ENCODE data around the gene SCYL3.
"Not testable (repeated sequence)": the region's sequence is repeated elsewhere in the genome, so short reads cannot be mapped to it uniquely, and the experiment has no call there.

SCYL3 gene

DNA sequence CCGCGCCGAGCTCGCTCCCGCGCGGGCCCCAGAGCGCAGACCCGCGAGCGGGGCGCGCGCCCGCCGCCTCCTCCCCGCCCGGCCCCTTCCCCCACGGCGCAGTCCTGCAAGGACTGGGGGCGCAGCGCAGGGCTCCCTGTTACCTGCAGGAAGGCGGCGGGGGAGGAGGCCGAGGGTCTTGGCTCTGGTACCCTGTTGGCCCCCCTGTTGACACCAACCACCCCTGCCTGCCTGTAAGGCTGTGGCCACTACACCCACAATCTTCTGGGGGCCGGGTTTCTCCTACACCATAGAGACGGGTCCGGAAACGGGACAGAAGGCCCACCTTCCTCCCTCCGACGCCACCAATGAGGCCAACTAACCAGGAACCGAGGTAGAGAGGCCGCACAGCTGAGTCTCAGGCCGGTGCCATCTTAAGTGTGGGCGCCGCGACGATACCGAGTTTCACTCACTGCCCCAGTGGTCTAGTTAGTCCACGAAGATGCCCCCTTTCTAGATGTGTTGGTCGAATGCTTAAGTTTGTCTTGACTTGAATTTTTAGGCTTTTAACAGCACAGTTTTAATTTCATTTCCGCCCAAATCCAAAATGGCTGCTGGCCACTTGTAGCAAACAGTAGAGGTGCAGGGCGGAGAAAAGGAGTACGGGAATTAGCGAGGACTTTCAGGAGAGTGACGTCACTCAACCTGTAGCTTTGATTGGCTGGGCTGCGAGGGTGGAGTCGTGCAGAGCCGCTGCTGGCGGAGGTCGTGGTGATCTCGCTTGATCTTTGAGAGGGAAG is at the start of gene SCYL3:
SCYL3 (minus strand) TSS at position 252 of the 779 bp plus-strand sequence. CDS start 5,056 bp downstream, outside the sequence.
- peak; percentile 86 for DNase-seq

DNA sequence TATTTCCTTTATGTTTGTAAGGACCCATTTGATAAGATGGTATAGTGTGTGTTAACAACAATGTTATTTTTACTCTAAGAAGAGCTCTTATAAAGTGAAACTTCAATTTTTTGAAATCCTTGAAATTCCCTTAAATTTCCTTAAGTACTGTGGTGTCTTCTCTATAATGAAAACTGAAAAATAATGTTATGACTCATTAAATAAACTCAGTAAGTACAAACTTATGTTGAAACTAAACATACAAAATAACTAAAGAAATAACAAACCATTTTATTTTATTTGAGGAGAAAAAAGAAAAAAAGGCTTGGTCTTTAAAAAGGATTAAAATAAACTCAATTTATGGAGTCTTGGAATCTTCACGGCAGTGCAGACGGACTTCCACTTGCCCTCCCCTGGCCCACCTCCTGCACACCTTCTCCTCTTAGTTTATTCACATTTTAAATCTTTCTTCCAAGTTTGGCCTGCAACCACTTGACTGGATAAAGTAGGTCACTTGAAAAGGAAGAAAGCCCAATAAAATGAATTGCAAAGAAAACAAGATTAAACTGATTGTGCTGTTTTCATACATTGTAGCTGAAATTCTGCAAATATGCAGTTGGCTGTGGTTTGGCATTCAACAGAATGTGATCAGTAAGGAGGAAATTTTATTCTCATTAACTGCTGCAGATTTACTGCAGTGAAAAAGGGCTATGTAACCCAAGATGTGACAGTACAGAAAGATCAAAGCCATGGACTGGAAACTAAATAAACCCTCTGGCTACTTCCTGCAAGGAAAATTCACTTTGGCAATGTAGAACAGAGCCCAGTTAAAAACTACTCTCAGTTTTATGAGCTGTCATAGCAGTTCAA is 48.5 kb upstream of the SCYL3 start:
- DNase-seq, result no peak

GRCh38 chr1:169933984-169934725 is 40.5 kb upstream of the SCYL3 start:
- no peak for DNase-seq

DNA sequence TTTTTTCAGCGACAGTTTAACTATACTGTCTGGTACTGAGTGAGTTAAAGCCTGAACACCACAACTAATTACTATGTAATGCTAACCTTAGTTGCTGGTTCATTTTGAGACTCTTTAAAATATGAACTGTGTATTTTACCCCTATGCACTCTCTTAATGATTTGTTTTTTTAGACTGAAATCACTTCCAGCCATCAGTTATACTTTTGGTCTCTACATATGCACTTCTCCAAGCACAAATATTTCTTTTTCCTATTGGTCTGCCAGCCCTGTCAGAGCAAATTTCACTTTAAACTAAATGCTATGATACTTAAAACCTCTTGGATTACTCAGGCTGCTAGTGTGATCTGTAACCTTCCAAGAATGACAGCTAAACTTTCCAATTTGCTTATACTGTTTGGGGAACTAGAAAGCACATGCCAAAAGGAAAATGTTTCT is 38.1 kb upstream of the SCYL3 start:
- no peak for DNase-seq

GRCh38 chr1:169929210-169929526 is 35.5 kb upstream of the SCYL3 start:
- no peak for DNase-seq

DNA sequence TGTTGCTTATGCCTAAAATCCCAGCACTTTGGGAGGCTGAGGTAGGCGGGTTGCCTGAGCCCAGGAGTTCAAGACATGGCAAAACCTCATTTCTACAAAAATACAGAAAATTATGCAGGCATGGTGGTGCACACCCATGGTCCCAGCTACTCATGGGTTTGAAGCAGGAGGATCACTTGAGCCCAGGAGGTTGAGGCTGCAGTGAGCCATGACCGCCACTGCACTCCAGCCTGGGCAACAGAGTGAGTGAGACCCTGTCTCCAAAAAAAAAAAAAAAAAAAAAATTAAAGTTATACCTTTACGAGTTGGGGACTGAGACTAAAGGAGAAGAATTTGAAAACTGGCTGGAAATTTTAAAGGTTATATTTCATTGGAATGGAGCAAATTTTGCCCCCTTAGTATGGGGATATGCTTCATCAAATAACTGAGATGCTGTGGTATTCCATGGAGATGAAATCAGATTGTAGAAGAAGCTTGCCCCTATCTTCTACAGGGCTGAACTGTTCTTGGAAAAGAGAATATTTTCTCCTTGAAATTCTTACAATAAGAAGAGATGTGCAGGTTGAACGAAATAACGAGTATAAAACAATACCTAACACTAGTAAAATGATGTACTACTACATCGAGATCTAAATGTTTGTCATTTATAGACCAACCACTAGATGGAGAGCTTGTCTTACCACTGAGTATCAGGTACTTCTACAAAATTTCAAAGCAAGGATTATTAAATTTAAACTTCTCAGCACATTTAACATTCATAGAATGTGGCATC is 34.9 kb upstream of the SCYL3 start:
- no peak for DNase-seq

DNA sequence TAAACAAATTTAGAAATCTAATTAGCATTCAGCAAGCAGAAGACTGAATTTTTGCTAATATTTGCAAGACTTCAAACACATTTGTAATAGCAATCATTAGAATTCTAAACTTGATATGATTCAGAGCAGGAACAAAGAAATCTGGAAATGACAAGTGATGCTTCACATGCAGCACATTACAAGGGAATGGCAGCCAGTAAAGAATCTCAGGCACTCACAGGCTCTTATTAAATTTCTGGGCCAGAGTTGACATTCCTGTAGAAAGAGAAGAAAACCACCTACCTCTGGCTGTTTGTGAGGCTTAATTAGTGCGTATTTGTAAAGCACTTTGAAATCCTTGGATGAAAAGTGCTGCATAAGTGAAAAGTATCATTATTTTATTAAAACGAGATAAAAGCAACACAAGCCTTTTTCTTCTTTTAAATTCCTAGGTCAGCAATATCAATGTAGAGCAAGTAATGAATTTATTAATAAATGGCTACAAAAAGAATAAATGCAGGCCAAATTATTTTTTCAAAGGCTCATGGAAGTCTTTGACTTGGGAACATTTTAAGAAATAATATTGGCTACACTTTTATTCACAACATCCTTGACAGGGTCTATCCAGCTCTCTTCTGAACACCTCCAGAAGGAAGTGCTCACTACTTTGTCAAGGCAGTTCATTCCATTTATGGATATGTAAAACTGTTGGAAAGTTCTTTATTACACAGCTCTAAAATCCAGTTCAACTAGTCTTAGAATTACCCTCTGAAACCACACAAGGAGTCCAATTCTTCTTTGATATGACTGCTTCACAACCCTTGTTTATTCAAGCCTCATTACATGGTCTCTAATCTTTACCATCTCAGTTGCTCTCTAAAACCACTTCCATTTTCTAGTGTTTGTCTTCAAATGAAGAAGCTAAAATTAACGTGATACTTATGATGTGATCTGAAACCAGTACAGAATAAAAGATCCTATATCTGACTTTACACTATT is 32.1 kb upstream of the SCYL3 start:
- DNase-seq, result no peak

GRCh38 chr1:169924829-169925228 is 31.1 kb upstream of the SCYL3 start:
- DNase-seq, result no peak

DNA sequence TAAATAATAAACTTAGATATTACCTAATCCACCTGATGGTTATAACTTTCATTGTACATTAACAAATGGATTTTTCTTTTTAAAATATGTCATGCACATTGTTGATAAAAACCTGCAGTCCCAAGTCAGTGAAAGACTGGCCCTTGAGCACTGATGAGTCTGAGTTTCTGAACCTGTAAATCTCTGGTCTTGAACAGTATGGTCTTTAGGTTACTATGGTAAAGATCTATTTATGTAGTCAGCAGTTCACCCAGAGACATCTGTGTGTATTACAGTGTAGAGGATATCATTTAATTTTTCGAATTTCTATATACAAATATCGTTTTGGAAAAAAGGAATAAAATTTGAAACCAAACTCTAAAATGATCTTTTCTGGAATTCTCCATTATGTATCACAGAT is 30.4 kb upstream of the SCYL3 start:
- no peak for DNase-seq

DNA sequence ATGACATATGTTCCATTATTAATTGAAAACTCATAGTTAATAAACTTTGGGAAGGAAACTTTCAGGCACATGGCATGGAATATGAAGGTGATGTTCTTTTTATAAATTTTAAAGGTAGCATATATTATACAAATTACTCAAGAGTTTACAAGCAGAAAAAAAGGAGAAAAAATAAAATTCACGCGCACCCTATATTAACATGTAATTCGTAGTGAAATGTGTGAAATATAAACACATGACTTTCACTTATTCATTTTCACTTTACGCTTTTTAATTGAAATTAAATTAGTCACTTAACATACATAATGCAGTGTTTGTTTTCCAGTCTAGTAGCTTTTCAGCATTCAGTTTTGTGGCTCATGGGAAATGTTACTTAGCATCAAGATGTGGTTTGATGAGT is 27.4 kb upstream of the SCYL3 start:
- DNase-seq, result no peak

DNA sequence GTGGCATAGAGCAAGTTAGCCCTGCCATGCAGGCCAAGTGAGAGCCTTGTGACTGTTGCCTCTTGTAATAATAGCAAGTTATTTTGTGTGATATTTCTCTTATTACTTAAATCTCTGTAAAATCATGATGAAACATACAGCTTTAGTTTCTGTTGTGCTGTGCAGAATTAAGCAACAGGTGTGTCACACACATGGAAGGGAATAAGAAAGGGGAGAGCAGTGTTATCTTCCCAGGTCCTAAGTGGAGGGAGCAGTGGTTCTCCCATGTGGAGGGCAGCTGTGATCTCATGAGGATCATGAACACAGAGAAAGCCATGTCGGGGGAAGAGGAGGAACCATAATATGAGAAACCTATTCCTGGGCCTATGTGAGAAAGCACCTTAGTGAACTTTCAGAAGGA is 25.2 kb upstream of the SCYL3 start:
- DNase-seq, result no peak

DNA sequence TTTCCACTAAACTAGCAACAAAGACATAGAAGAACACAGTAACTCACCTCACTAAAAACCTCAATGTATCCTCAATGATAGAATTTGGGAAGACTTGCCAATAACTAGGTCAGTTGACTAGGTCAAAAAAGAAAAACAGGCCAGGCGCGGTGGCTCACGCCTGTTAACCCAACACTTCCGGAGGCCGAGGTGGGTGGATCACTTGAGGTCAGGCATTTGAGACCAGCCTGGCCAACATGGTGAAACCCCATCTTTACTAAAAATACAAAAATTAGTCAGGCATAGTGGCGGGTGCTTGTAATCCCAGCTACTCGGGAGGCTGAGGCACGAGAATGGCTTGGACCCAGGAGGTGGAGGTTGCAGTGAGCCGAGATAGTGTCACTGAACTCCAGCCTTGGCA is 24.5 kb upstream of the SCYL3 start:
- DNase-seq, result not testable (repeated sequence)

DNA sequence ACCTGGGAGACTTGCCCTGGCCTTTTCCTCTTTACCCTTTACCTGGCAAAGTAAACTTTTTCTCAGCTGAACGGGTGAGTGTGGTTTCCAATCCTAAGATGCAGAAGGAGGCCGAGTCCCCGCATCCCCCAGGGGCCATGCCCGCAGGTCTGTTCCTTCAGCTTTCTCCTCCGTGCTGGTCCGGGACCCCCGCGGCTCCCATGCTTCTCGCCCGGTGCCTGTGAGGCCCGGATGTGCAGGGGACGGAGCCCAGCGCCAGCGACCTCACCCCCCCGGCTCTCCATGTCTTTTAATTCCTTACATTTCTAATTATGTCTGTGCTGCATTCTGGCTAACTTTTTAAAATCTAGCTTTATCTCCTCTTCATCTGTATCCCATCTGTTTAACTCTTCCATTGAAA is 21.5 kb upstream of the SCYL3 start:
- no peak for DNase-seq

DNA sequence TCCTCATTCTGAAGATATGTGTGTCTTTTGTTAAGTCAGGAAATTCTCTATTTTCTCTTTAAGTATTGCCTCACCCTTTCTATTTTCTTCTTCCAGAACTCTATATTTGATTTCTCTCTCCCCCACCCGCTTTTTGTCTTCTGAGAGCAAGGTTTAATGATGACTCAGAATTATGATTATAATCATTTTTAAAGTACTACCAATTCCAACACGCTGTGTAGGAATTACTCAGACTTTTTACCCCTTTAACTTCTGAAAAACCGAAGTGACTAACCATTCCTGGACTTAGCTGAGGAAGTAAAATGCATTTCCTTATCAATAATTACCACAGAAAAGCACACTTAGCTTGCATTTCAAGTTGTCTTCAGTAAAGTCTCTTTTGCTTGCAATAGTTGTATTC is 20.8 kb upstream of the SCYL3 start:
- DNase-seq, result no peak

DNA sequence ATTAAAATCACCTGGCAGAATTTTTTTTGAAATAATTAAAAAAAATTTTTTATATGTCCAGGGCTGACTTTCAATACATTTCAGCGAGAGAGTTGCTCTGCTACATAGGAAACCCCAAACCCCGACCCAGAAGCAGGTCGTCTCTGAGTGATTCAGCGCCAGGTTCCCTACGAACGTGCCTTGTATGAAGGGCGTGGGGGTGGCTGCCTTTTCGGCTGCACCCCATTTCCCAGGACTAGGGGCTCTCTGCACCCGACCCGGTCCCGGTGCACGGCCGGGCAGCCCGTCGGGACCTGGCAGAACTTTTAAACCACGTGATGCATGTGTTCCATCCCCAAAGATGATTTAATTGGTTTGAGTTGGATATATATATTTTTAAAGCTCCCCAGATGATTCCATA is 15.8 kb upstream of the SCYL3 start:
- DNase-seq, result no peak

DNA sequence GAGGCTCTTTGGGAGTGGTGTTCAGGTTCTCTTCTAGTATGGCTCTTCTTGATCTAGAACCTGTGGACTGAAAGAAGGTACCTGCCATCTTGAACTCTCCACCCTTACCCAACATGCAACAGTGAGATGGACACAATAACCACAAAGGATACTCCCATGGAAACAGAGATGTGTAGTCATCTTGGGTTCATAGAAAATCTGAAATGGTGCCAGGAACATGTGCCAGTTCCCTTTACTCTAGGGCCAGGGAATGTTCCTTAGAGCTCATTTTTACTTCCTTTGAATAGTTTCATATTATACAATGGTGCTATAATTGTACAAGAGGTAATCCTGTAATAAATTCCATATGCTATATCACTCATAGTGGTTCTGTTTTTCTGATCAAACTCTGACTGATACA is 13.2 kb upstream of the SCYL3 start:
- DNase-seq, result no peak

GRCh38 chr1:169904834-169905233 is 11.1 kb upstream of the SCYL3 start:
- DNase-seq, result no peak

- no peak for DNase-seq
Measured at GRCh38 chr1:169902751-169903150, 9.1 kb upstream of the SCYL3 start.

- no peak for DNase-seq
Measured at GRCh38 chr1:169901115-169901514, 7.4 kb upstream of the SCYL3 start.

GRCh38 chr1:169900571-169900970 is 6.9 kb upstream of the SCYL3 start:
- no peak for DNase-seq

GRCh38 chr1:169899519-169900217 is 6.0 kb upstream of the SCYL3 start:
- no peak for DNase-seq

Measured in activated gamma-delta T cell treated with Interleukin-2 at 50 U/mL for 16 hours (primary cell).